ENCODE measurements around the gene PRPF18.

The PRPF18 gene

GRCh38 chr10:13555884-13556510 lies 30.8 kb upstream of the PRPF18 start:
- TF ChIP-seq ZFP3 (CRISPR knock-in tag; IDR thresholded peaks at IDR 0.05) = no peak
- ATAC-seq = no peak

GRCh38 chr10:13559124-13559700 lies 27.6 kb upstream of the PRPF18 start:
- ATAC-seq = no peak
- TF ChIP-seq PATZ1 (CRISPR knock-in tag; IDR thresholded peaks at IDR 0.05; ENCODE audit: borderline replicate concordance) (no peak), GLIS3 (CRISPR knock-in tag; IDR thresholded peaks at IDR 0.05) (no peak), ZNF8 (CRISPR knock-in tag; IDR thresholded peaks at IDR 0.05) (no peak), ZC3H10 (CRISPR knock-in tag; IDR thresholded peaks at IDR 0.05) (no peak), ARNTL (CRISPR knock-in tag; IDR thresholded peaks at IDR 0.05; ENCODE audit: borderline replicate concordance, low read depth) (no peak), PPARA (CRISPR knock-in tag; IDR thresholded peaks at IDR 0.05; ENCODE audit: borderline replicate concordance) (no peak), CSRNP3 (CRISPR knock-in tag; IDR thresholded peaks at IDR 0.05) (no peak), ZNF565 (CRISPR knock-in tag; conservative IDR thresholded peaks at IDR 0.05; ENCODE audit: low read depth) (no peak), ISL1 (CRISPR knock-in tag; IDR thresholded peaks at IDR 0.05) (no peak), OSR1 (CRISPR knock-in tag; IDR thresholded peaks at IDR 0.05) (no peak), ZFP30 (CRISPR knock-in tag; IDR thresholded peaks at IDR 0.05) (no peak), TCF4 (CRISPR knock-in tag; IDR thresholded peaks at IDR 0.05; ENCODE audit: borderline replicate concordance) (no peak)
- TF ChIP-seq, protein P1, sequence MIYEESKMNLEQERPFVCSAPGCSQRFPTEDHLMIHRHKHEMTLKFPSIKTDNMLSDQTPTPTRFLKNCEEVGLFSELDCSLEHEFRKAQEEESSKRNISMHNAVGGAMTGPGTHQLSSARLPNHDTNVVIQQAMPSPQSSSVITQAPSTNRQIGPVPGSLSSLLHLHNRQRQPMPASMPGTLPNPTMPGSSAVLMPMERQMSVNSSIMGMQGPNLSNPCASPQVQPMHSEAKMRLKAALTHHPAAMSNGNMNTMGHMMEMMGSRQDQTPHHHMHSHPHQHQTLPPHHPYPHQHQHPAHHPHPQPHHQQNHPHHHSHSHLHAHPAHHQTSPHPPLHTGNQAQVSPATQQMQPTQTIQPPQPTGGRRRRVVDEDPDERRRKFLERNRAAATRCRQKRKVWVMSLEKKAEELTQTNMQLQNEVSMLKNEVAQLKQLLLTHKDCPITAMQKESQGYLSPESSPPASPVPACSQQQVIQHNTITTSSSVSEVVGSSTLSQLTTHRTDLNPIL (CRISPR knock-in tag; IDR thresholded peaks at IDR 0.05; ENCODE audit: low read depth) = no peak
- TF ChIP-seq, protein P2, sequence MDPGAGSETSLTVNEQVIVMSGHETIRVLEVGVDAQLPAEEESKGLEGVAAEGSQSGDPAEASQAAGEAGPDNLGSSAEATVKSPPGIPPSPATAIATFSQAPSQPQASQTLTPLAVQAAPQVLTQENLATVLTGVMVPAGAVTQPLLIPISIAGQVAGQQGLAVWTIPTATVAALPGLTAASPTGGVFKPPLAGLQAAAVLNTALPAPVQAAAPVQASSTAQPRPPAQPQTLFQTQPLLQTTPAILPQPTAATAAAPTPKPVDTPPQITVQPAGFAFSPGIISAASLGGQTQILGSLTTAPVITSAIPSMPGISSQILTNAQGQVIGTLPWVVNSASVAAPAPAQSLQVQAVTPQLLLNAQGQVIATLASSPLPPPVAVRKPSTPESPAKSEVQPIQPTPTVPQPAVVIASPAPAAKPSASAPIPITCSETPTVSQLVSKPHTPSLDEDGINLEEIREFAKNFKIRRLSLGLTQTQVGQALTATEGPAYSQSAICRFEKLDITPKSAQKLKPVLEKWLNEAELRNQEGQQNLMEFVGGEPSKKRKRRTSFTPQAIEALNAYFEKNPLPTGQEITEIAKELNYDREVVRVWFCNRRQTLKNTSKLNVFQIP (CRISPR knock-in tag; IDR thresholded peaks at IDR 0.05; ENCODE audit: borderline replicate concordance, low read depth) = no peak

DNA sequence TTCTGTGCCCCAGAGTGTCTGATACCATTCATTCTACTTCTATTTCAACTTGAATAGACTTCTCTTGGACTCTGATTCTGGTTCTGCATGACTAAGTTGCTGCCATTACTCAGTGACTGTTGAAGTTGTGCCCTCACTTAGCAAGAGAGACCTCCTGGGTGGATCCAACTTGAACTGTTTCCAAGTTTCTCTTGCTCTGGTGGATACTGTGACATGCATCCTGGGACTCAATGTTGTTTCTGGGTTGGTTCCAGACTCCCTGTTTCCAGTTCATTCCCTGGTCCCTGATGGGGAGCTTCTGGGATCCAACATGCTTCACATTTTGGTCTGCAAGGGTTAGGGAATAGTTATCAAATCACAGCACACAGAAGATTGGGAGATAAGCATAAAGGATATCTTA lies 26.2 kb upstream of the PRPF18 start:
- ATAC-seq = no peak
- TF ChIP-seq PPARA (CRISPR knock-in tag; IDR thresholded peaks at IDR 0.05; ENCODE audit: borderline replicate concordance) (no peak), ISL1 (CRISPR knock-in tag; IDR thresholded peaks at IDR 0.05) (0 out of 2 replicates have a peak, but pooled peaks have one; percentile 8)

DNA sequence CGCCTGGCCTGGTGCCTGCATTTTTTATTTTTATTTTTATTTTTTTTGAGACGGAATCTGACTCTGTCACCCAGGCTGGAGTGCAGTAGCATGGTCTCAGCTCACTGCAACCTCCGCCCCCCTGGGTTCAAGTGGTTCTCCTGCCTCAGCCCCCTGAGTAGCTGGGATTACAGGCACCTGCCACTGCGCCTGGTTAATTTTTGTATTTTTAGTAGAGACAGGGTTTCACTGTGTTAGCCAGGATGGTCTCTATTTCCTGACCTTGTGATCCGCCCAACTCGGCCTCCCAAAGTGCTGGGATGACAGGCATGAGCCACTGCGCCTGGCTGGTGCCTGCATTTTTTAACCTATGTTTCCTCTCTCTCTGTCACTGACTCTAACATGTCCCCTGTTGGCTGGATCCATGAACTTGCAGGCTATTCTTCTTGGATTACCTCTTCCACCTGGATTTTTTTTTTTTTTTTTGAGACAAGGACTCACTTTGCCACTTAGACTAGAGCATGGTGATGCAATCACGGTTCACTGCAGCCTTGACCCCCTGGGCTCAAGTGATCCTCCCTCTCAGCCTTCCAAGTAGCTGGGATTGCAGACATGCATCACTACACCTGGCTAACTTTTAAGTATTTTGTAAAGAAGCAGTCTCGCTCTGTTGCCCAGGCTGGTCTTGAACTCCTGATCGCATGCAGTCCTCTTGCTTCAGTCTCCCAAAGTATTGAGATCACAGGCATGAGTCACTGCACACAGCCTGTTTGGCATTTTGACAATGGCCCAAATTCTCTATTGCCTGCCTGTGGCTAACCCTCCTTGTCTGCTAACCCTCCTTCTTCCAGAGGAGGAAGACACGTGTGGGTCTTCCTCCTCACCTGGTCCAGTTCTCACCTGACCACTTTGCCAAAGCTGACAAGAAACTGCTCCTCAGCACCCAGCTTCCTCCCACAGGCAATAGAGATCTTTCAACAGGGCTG lies 23.0 kb upstream of the PRPF18 start:
- no peak for TF ChIP-seq ZNF70 (CRISPR knock-in tag; IDR thresholded peaks at IDR 0.05)
- no peak for TF ChIP-seq RARB (CRISPR knock-in tag; IDR thresholded peaks at IDR 0.05)
- no peak for ATAC-seq

DNA sequence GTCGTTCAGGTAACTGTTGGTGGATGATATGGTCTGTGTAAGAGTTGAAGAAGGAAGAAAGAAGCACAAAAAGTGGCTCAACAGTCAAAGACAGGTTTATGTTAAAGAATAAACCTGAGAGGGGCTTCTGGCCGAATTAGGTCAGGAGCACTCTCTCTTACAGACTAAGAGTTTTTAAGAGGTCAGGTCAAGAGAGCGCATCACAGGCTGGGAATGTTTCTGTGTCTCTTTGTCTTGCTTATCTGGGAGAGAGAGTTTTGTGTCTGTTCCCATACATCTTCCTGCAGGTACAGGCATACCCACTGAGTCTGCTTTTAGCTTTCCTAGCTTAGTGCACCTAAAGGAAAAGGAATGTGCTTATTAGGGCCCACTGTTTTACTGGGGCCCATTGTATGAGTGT lies 22.2 kb upstream of the PRPF18 start:
- no peak for ATAC-seq
- TF ChIP-seq ISL1 (CRISPR knock-in tag; IDR thresholded peaks at IDR 0.05) = no peak
- TF ChIP-seq TCF4 (CRISPR knock-in tag; IDR thresholded peaks at IDR 0.05; ENCODE audit: borderline replicate concordance) = no peak
- no peak for TF ChIP-seq ZFP30 (CRISPR knock-in tag; IDR thresholded peaks at IDR 0.05)
- TF ChIP-seq, protein P2 (CRISPR knock-in tag; IDR thresholded peaks at IDR 0.05; ENCODE audit: borderline replicate concordance, low read depth) = no peak
- no peak for TF ChIP-seq GLIS3 (CRISPR knock-in tag; IDR thresholded peaks at IDR 0.05)
- no peak for TF ChIP-seq CSRNP3 (CRISPR knock-in tag; IDR thresholded peaks at IDR 0.05)
- TF ChIP-seq ZNF70 (CRISPR knock-in tag; IDR thresholded peaks at IDR 0.05) = no peak
- TF ChIP-seq TSHZ2 (CRISPR knock-in tag; IDR thresholded peaks at IDR 0.05) = no peak
- TF ChIP-seq OSR1 (CRISPR knock-in tag; IDR thresholded peaks at IDR 0.05) = no peak
- TF ChIP-seq ESRRG (CRISPR knock-in tag; IDR thresholded peaks at IDR 0.05) = no peak

Measured in SK-N-SH treated with all-trans-retinoic acid at 6 μM for 48 hours (cell line).